Activated T-helper 9 cell treated with anti-CD3 and anti-CD28 coated beads, Interleukin-2, amount 50 U/mL, for 16 hours (primary cell): Measurements from ENCODE around the gene CD164.
A peak's percentile ranks its signal among the peaks of the same experiment; 100 is the strongest.

Experiments used
- DNase-seq: peaks from one replicate; pipeline ENCODE4 v3.0.0-alpha.2; 2020; ENCODE audit warnings: low read depth

The CD164 gene

GRCh38 chr6:109381747-109382575 is at the start of gene CD164:
Gene CD164 (minus strand): TSS chr6:109382467. CDS start chr6:109382378, 89 bp downstream.
- peak; percentile 93 for DNase-seq

DNA sequence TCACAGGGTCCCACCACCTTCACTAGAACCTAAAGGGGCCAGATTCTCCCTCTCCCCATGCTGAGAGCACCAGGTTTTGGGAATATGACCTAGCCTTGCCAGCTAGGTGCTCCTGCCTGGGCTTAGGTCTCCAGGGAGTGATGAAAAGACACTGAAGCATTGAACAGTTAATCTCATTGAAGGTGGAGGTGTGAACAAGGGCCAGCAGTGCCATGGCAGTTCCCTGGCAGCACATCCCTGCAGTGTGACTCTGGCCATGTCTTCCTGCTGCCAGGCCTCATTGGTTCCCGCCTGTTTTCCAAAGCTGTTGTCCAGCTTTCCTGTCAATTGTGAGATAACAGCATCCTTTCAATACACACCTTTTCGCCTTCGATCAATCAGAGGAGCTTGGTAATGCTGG is 47.2 kb upstream of the CD164 start:
- DNase-seq, result no peak

GRCh38 chr6:109428889-109429477 is 46.7 kb upstream of the CD164 start:
- no peak for DNase-seq

- DNase-seq, result no peak
Observed at GRCh38 chr6:109424946-109425345, 42.7 kb upstream of the CD164 start.

- DNase-seq, result no peak
Observed at GRCh38 chr6:109421184-109421583, 38.9 kb upstream of the CD164 start.

DNA sequence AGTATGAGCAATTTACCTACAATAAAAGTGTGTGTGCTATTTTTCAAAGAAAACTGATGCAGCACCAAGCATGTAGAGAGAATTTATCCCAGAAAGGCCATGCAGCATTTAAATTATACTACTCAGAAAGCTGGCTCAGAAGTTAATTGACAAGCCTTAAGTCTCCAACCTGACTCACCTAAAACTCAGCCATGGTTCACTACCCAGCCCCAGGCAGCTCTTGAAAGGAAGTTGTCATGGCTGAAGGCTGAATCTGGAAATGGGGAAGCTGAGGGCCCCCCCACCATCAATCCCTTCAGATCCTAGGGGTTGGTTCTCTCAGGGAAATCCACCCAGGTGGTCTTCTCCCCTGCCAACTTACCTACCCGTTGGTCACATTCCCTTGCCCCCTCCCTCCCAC is 38.5 kb upstream of the CD164 start:
- no peak for DNase-seq

DNA sequence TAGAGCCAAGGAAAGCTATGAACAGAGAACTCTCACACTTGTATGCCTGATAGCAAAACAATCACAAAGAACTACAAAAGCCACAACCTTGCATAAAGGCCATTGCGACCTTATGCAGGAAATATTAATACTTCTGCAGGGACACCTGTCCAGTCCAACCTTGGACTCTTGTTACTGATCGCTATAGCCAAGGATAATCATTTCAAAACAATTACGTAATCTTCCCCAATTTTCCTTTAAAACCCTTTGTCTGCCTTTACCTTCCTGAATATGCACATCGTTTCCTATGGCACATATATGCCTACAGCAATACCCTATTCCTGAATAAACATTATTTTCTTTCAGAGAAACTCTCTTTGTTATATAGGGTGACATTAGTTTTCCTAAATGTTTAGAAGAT is 35.4 kb upstream of the CD164 start:
- DNase-seq, result no peak

DNA sequence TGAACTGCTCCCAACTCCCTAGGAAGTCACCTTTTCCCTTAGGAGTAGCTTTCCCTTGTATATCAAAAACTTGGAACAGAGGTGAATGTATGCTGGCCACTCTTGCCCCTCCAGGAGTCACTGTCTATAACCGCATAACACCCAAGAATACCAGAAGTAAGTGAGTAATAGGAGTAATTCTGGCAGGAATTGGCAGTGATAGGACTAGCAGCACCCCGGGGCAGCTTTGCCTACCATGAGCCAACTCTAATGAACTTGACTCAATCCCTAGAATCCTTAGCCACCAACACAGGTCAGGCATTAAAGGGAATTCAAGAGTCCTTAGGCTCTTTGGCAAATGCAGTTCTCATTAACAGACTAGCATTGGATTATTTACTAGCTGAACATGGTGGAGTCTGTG is 28.8 kb upstream of the CD164 start:
- DNase-seq, result no peak

- no peak for DNase-seq
Observed at GRCh38 chr6:109406196-109406595, 23.9 kb upstream of the CD164 start.

- no peak for DNase-seq
Observed at GRCh38 chr6:109397020-109397419, 14.8 kb upstream of the CD164 start.

DNA sequence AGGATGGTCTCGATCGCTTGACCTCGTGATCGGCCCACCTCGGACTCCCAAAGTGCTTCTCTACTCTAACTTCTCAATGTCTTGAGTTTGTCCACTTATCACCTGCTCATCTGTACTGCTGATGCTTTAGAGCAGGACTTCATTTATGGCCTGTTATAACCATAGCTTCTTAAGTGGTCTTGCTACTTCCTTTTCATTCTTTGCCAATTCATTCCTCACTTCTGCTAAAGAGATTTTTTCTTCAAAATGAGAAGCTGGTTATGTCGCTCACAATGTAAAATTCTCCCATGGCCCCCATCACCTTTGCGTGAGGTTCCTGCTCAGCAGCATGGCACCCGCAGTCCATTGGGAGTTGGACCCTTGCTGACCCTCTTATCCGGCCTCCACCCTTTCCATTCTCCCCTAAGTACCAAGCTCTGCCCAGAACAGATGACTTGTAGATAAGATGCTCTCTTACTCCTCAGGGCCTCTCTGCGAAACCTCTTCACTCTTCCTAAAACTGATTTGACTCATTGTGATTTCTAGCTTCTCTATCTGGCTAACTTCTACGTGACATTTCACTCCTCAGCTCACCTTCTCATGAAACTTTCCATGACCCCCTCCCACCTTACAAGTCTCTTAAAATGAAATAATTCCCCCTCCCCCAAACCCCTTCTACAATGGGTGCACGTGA is 13.9 kb upstream of the CD164 start:
- DNase-seq, result no peak

- DNase-seq, result no peak
Observed at GRCh38 chr6:109393886-109394281, 11.6 kb upstream of the CD164 start.

DNA sequence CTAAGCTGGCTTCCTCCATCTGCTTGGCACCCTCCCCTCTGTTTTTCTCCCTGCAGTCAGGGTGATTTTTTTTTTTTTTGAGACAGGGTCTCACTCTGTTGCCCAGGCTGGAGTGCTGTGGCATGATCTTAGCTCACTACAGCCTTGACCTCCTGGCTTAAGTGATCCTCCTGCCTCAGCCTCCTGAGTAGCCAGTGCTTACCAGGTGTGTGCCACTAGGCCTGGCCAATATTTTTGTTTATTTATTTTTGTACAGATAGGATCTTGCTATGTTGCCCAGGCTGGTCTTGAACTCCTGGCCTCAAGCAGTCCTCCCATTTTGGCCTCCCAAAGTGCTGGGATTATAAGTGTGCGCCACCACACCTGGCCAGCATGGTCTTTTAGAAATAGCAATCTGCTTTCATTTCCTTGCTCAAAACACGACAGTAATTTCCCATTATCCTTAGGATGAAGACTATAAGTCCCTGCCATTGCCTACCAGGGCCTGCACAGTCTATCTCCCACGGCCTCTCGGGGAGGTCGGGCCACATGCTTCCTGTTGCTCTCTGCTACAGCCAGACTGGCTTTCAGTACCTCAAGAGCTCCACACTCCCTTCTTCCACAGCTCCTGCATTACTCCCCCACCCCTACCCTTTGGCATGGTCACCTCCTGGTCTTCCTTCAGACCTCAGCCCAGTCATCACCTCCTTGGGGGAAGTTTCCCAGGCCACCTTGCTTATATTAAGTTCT is 11.1 kb upstream of the CD164 start:
- no peak for DNase-seq

DNA sequence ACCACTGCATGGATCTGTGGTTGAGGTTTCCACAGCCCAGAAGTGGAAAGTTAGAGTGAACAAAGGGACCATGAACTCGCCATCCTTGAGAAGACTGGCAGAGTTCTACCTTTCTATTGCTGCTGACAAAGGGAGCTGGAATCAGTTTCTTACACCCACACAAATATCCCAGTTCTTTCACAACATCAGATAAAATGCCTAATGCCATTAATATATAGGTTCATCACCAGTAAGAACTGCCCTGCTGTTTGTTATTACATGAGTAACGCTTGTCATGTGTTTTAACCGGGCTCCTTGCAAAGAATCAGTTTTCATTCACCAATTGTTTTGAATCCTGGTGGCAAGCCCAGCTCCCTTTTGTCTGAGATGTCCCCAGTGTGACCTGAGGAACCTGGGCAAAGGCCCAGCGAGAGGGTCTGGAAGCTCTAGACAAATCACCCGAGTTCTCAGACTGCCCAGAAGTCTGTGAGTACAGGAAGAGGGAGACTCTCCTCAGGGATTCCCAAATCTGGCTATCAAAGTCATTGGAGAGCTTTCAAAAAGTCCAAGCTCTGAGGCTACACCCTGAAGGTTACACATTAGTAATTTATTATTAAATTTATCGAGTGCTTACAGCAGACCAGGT is 7.5 kb upstream of the CD164 start:
- no peak for DNase-seq

DNA sequence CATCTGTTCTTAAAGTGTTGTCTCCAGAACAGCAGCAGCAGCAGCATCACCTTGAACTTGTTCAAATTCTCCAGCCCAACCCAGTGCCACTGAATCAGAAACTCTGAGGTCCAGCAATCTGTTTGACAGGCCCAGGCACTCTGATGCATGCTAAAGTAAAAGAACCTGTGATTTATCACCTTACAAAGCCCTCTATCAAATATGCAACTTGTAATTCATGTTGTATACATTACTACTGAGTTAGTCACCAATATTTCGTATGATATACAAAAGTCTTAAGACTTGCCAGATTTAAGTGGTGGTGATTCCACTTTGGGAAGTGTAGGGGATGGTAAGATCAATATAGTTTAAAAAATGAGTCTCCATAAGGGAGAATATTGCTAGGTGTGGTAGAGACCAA is 6.0 kb upstream of the CD164 start:
- no peak for DNase-seq

DNA sequence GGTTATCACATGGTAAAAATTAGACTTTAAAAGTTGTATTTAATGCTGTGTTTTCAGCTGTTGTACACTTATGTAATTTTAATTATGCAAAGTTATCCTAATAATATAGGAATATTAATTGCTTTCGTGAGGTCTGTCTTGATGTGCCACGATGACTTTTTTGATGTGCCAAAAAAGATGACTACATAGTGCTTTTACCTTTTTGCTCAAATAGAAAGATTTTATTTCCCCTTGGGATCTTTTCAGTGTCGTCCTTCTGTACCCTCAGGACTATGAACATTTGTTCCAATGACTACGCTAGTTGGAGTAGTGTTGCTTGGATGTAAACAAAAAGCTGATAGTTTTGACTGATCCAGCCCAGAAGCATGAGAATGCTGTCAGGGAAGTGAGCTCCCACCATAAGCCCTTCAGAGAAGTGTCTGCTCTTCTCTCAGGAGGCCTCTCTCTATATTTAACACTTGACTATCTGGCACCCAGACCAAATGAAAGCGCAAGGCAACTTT is 1.2 kb upstream of the CD164 start:
- DNase-seq, result no peak

GRCh38 chr6:109382576-109383437 is 540 bp upstream of the CD164 start:
- DNase-seq, result peak; percentile 89

DNA sequence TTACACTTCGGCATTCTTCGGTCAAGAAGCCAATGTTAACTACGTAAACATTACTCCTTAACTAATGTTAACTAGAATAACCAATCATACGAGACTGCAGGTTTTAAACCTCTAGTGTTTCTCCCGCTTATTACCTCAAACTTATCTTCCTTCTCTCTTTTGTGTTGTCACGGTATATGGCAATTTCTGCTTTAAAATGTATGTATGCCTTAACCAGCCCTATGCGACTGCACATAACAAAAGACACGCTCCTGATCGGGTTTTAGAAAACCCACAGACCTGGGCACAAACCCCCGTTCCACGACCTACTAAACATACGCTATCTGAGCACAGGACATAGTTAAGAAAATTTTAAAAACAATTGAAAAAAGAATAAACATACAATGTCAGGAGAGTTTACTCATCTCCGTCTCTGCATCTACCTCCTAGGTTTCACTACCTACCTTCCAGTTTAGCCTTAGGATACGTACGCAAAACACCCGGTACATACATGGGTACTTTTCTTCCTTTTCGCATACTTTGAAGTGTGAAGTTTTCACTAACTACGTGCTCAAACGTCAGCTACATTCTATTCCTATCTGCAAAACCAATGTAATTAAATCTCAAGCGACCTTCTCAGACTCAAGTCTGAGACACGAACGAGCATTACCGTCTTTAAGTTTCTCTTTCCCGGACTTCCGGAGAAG is 1.1 kb downstream of the CD164 start:
- no peak for DNase-seq

DNA sequence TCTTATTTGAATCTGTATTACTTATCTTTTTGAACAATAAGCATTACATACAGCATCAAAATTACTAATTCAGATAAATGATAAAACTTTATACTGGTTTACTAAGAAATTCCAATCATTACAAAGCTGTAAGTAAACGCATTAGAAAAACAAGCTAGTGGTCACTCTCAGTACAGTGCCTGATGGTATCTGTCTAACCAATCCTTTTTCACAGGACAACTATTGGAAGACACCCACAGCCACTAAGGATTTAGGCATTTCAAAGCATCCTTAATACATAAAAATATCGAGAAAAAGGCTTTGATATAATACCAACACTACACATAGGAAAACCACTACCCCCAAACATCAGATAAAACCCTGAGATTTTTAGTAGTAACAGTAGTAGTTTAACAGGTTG is 2.6 kb downstream of the CD164 start:
- no peak for DNase-seq

DNA sequence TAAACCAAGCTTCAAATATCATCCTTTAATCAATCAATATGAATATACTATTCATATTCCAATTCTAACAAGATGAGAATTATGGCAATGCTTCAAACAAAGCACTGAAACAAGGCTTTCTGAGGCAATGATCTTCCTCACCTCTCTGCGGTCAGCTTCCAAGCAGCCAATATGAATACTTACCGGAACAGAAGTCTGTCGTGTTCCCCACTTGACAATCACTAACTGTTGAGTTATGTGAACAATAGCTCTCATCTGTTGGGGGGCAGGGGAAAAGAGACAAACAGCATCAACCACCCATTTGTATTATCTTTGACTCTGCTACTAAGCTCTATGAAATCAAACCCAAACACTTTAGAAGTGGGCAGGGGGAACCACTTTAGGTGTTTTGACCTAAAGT is 4.5 kb downstream of the CD164 start:
- DNase-seq, result no peak
